ENCODE results near the gene GABPB2.

Gene GABPB2

DNA sequence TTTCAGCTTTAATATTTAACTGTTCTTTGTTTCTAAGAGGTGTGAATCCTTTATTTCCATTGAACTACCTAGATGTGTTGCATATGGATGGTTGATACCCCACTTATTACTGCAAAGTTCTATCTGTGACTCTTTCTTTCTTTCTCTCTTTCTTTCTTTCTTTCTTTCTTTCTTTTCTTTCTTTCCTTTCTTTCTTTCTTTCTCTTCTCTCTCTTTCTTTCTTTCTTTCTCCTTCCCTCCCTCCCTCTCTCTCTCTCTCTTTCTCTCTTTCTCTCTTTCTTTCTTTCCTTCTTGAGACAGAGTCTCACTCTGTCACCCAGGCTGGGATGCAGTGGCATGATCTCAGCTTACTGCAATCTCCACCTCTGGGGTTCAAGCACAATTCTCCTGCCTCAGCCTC, 34.1 kb downstream of the GABPB2 start:
- H2AFZ ChIP-seq (ENCODE audit: low read depth, low read length): no peak overlapping the region
- H4K8ac ChIP-seq (ENCODE audit: low read length): no peak overlapping the region
- H2BK12ac ChIP-seq (ENCODE audit: low read length in 2 of 2): no peak overlapping the region
- H2BK120ac ChIP-seq (ENCODE audit: low read depth, low read length): no peak overlapping the region
- no peak overlapping the region for H3K4me2 ChIP-seq (ENCODE audit: low read length, poor library complexity, severe bottlenecking)
- H3K27ac ChIP-seq (ENCODE audit: low read length, poor library complexity, severe bottlenecking): no peak overlapping the region
- no peak overlapping the region for H2BK5ac ChIP-seq (ENCODE audit: low read depth, low read length, poor library complexity, severe bottlenecking)
- H3K9me3 ChIP-seq (ENCODE audit: control insufficient read depth, low read length): no peaks in the 10 kb centered on the region
- H4K91ac ChIP-seq (ENCODE audit: low read length): no peak overlapping the region
- H3K4me1 ChIP-seq (ENCODE audit: control insufficient read depth, insufficient read depth, low read depth, low read length): no peaks in the 10 kb centered on the region
- H3K9ac ChIP-seq (ENCODE audit: low read length): no peak overlapping the region
- H2BK15ac ChIP-seq (ENCODE audit: low read depth, poor library complexity, severe bottlenecking): no peak overlapping the region
- H3K14ac ChIP-seq (ENCODE audit: low read length in 2 of 2): no peak overlapping the region
- no peak overlapping the region for H2AK5ac ChIP-seq (ENCODE audit: low read length, severe bottlenecking)
- no peak overlapping the region for H3K4me3 ChIP-seq (ENCODE audit: insufficient read depth in 1 of 2, low read depth in 1 of 2, low read length in 2 of 2)
- no peak overlapping the region for H3K4ac ChIP-seq (ENCODE audit: low read depth in 1 of 2, low read length in 2 of 2)
- no peak for DNase-seq
- no peak overlapping the region for H3K18ac ChIP-seq (ENCODE audit: low read depth in 1 of 2, low read length in 2 of 2)
- H3K36me3 ChIP-seq (ENCODE audit: control insufficient read depth in 1 of 2, insufficient read depth in 2 of 2, low read depth in 1 of 2, low read length in 2 of 2): peaks cover 3 to 13% of the 10 kb centered on the region in 2 experiments
- no peaks in the 10 kb centered on the region for H3K27me3 ChIP-seq (ENCODE audit: control insufficient read depth in 1 of 2, insufficient read depth in 1 of 2, low read length in 2 of 2)
- no peaks in the 10 kb centered on the region for H3K79me1 ChIP-seq (replicated peaks; ENCODE audit: low read length, poor library complexity, severe bottlenecking)
- H3K23ac ChIP-seq (ENCODE audit: low read length in 2 of 2): no peak overlapping the region

DNA sequence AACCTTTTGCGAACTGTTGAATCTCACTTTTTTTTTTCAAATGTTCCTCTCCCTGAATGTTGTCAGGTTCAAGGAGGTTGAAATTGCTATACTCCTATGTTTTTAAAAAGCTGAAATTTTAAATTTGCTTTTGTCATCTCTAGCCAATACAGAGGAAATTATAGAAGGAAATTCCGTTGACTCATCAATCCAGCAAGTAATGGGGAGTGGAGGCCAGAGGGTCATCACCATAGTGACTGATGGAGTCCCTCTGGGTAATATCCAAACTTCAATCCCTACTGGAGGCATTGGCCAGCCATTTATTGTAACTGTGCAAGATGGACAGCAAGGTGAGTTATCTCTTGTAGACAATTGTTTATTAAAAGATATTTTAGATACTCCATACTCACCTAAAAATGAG, 36.3 kb downstream of the GABPB2 start:
- Histone ChIP-seq H3K4ac (ENCODE audit: low read depth in 1 of 2, low read length in 2 of 2) (no peak overlapping the region), H3K14ac (ENCODE audit: low read length in 2 of 2) (no peak overlapping the region), H3K79me1 (replicated peaks; ENCODE audit: low read length, poor library complexity, severe bottlenecking) (no peaks in the 10 kb centered on the region), H3K27ac (ENCODE audit: low read length, poor library complexity, severe bottlenecking) (no peak overlapping the region), H3K23ac (ENCODE audit: low read length in 2 of 2) (no peak overlapping the region), H3K9me3 (ENCODE audit: control insufficient read depth, low read length) (no peaks in the 10 kb centered on the region), H3K4me2 (ENCODE audit: low read length, poor library complexity, severe bottlenecking) (no peak overlapping the region), H2AK5ac (ENCODE audit: low read length, severe bottlenecking) (no peak overlapping the region), H2BK5ac (ENCODE audit: low read depth, low read length, poor library complexity, severe bottlenecking) (no peak overlapping the region), H3K36me3 (ENCODE audit: control insufficient read depth in 1 of 2, insufficient read depth in 2 of 2, low read depth in 1 of 2, low read length in 2 of 2) (peaks cover 3 to 17% of the 10 kb centered on the region in 2 experiments), H2BK120ac (ENCODE audit: low read depth, low read length) (no peak overlapping the region), H2BK12ac (ENCODE audit: low read length in 2 of 2) (no peak overlapping the region), H3K9ac (ENCODE audit: low read length) (peak overlapping the region; percentile 61), H3K4me1 (ENCODE audit: control insufficient read depth, insufficient read depth, low read depth, low read length) (no peaks in the 10 kb centered on the region), H4K8ac (ENCODE audit: low read length) (no peak overlapping the region), H2BK15ac (ENCODE audit: low read depth, poor library complexity, severe bottlenecking) (no peak overlapping the region), H4K91ac (ENCODE audit: low read length) (no peak overlapping the region), H3K18ac (ENCODE audit: low read depth in 1 of 2, low read length in 2 of 2) (no peak overlapping the region), H3K4me3 (ENCODE audit: insufficient read depth in 1 of 2, low read depth in 1 of 2, low read length in 2 of 2) (no peak overlapping the region), H2AFZ (ENCODE audit: low read depth, low read length) (no peak overlapping the region), H3K27me3 (ENCODE audit: control insufficient read depth in 1 of 2, insufficient read depth in 1 of 2, low read length in 2 of 2) (no peaks in the 10 kb centered on the region)
- WGBS: 65% methylated on average over 1 of the region's 2 CpGs
- peak; percentile 48 for DNase-seq

GRCh38 chr1:151108331-151108730, 37.8 kb downstream of the GABPB2 start:
- 98% methylated on average over 5 of the region's 5 CpGs for WGBS
- H2AK5ac ChIP-seq (ENCODE audit: low read length, severe bottlenecking): no peak overlapping the region
- no peaks in the 10 kb centered on the region for H3K9me3 ChIP-seq (ENCODE audit: control insufficient read depth, low read length)
- no peak overlapping the region for H3K4ac ChIP-seq (ENCODE audit: low read depth in 1 of 2, low read length in 2 of 2)
- no peaks in the 10 kb centered on the region for H3K27me3 ChIP-seq (ENCODE audit: control insufficient read depth in 1 of 2, insufficient read depth in 1 of 2, low read length in 2 of 2)
- H3K4me2 ChIP-seq (ENCODE audit: low read length, poor library complexity, severe bottlenecking): no peak overlapping the region
- no peak overlapping the region for H3K18ac ChIP-seq (ENCODE audit: low read depth in 1 of 2, low read length in 2 of 2)
- no peak overlapping the region for H3K27ac ChIP-seq (ENCODE audit: low read length, poor library complexity, severe bottlenecking)
- no peak for DNase-seq
- H2BK120ac ChIP-seq (ENCODE audit: low read depth, low read length): no peak overlapping the region
- no peaks in the 10 kb centered on the region for H3K79me1 ChIP-seq (replicated peaks; ENCODE audit: low read length, poor library complexity, severe bottlenecking)
- no peak overlapping the region for H2BK12ac ChIP-seq (ENCODE audit: low read length in 2 of 2)
- H3K4me3 ChIP-seq (ENCODE audit: insufficient read depth in 1 of 2, low read depth in 1 of 2, low read length in 2 of 2): no peak overlapping the region
- no peak overlapping the region for H3K14ac ChIP-seq (ENCODE audit: low read length in 2 of 2)
- H4K8ac ChIP-seq (ENCODE audit: low read length): no peak overlapping the region
- H3K23ac ChIP-seq (ENCODE audit: low read length in 2 of 2): no peak overlapping the region
- H3K4me1 ChIP-seq (ENCODE audit: control insufficient read depth, insufficient read depth, low read depth, low read length): no peaks in the 10 kb centered on the region
- peaks cover 3 to 17% of the 10 kb centered on the region in 2 experiments for H3K36me3 ChIP-seq (ENCODE audit: control insufficient read depth in 1 of 2, insufficient read depth in 2 of 2, low read depth in 1 of 2, low read length in 2 of 2)
- H2BK5ac ChIP-seq (ENCODE audit: low read depth, low read length, poor library complexity, severe bottlenecking): no peak overlapping the region
- H4K91ac ChIP-seq (ENCODE audit: low read length): no peak overlapping the region
- no peak overlapping the region for H2BK15ac ChIP-seq (ENCODE audit: low read depth, poor library complexity, severe bottlenecking)
- no peak overlapping the region for H3K9ac ChIP-seq (ENCODE audit: low read length)
- no peak overlapping the region for H2AFZ ChIP-seq (ENCODE audit: low read depth, low read length)

GRCh38 chr1:151113877-151114276, 43.3 kb downstream of the GABPB2 start:
- no peak overlapping the region for H2AFZ ChIP-seq (ENCODE audit: low read depth, low read length)
- peaks cover 0 to 19% of the 10 kb centered on the region in 2 experiments for H3K36me3 ChIP-seq (ENCODE audit: control insufficient read depth in 1 of 2, insufficient read depth in 2 of 2, low read depth in 1 of 2, low read length in 2 of 2)
- H2BK12ac ChIP-seq (ENCODE audit: low read length in 2 of 2): no peak overlapping the region
- H4K91ac ChIP-seq (ENCODE audit: low read length): no peak overlapping the region
- no peak overlapping the region for H3K4ac ChIP-seq (ENCODE audit: low read depth in 1 of 2, low read length in 2 of 2)
- no peak overlapping the region for H3K9ac ChIP-seq (ENCODE audit: low read length)
- no peak overlapping the region for H4K8ac ChIP-seq (ENCODE audit: low read length)
- no peak overlapping the region for H2BK5ac ChIP-seq (ENCODE audit: low read depth, low read length, poor library complexity, severe bottlenecking)
- no peaks in the 10 kb centered on the region for H3K79me1 ChIP-seq (replicated peaks; ENCODE audit: low read length, poor library complexity, severe bottlenecking)
- no peak overlapping the region for H2BK15ac ChIP-seq (ENCODE audit: low read depth, poor library complexity, severe bottlenecking)
- no peak overlapping the region for H3K4me3 ChIP-seq (ENCODE audit: insufficient read depth in 1 of 2, low read depth in 1 of 2, low read length in 2 of 2)
- H3K18ac ChIP-seq (ENCODE audit: low read depth in 1 of 2, low read length in 2 of 2): no peak overlapping the region
- H2AK5ac ChIP-seq (ENCODE audit: low read length, severe bottlenecking): no peak overlapping the region
- no peaks in the 10 kb centered on the region for H3K27me3 ChIP-seq (ENCODE audit: control insufficient read depth in 1 of 2, insufficient read depth in 1 of 2, low read length in 2 of 2)
- H3K23ac ChIP-seq (ENCODE audit: low read length in 2 of 2): no peak overlapping the region
- H3K4me2 ChIP-seq (ENCODE audit: low read length, poor library complexity, severe bottlenecking): no peak overlapping the region
- 100% methylated on average over 2 of the region's 5 CpGs for WGBS
- no peak overlapping the region for H3K27ac ChIP-seq (ENCODE audit: low read length, poor library complexity, severe bottlenecking)
- no peaks in the 10 kb centered on the region for H3K4me1 ChIP-seq (ENCODE audit: control insufficient read depth, insufficient read depth, low read depth, low read length)
- DNase-seq: no peak
- H3K9me3 ChIP-seq (ENCODE audit: control insufficient read depth, low read length): no peaks in the 10 kb centered on the region
- H3K14ac ChIP-seq (ENCODE audit: low read length in 2 of 2): no peak overlapping the region
- no peak overlapping the region for H2BK120ac ChIP-seq (ENCODE audit: low read depth, low read length)

Measured in mesenchymal stem cell (in vitro differentiated cells and primary cell).